GM21529 (cell line): Measurements from ENCODE around the gene OR4C45.
"Not testable (repeated sequence)": the region's sequence is repeated elsewhere in the genome, so short reads cannot be mapped to it uniquely, and the experiment has no call there.

ENCODE experiments used
- ATAC-seq: cut with Tn5 transposase; IDR thresholded peaks from one replicate; pipeline ENCODE4 v1.9.1; 2021; ENCODE audit not compliant: unreplicated experiment

Gene OR4C45

GRCh38 chr11:50032574-50032973, at the start of gene OR4C45:
TSS of gene OR4C45 (plus strand) at chr11:50032874.
- no peak for ATAC-seq

- no peak for ATAC-seq
These were observed 37.1 kb upstream of the OR4C45 start for GRCh38 chr11:49995565-49995964.

- no peak for ATAC-seq
These were observed 2.5 kb upstream of the OR4C45 start for GRCh38 chr11:50030193-50030592.

GRCh38 chr11:50036239-50036638, 3.6 kb downstream of the OR4C45 start:
- not testable (repeated sequence) for ATAC-seq

- no peak for ATAC-seq
These were observed 4.6 kb downstream of the OR4C45 start for GRCh38 chr11:50037251-50037650.

- no peak for ATAC-seq
These were observed 12.0 kb downstream of the OR4C45 start for GRCh38 chr11:50044647-50045046.

GRCh38 chr11:50063056-50063455, 30.4 kb downstream of the OR4C45 start:
- ATAC-seq = not testable (repeated sequence)

GRCh38 chr11:50070389-50070788, 37.7 kb downstream of the OR4C45 start:
- ATAC-seq = no peak

- ATAC-seq = no peak
These were observed 39.0 kb downstream of the OR4C45 start for GRCh38 chr11:50071584-50072225.

- ATAC-seq = no peak
These were observed 39.8 kb downstream of the OR4C45 start for GRCh38 chr11:50072226-50073112.

GRCh38 chr11:50073113-50074105, 40.7 kb downstream of the OR4C45 start:
- ATAC-seq = no peak

- no peak for ATAC-seq
These were observed 41.5 kb downstream of the OR4C45 start for GRCh38 chr11:50074161-50074560.

GRCh38 chr11:50075856-50076255, 43.2 kb downstream of the OR4C45 start:
- ATAC-seq = no peak

GRCh38 chr11:50077526-50077925, 44.9 kb downstream of the OR4C45 start:
- no peak for ATAC-seq

- ATAC-seq = no peak
These were observed 45.3 kb downstream of the OR4C45 start for GRCh38 chr11:50078001-50078400.

- not testable (repeated sequence) for ATAC-seq
These were observed 46.3 kb downstream of the OR4C45 start for GRCh38 chr11:50078946-50079345.

- ATAC-seq = no peak
These were observed 47.6 kb downstream of the OR4C45 start for GRCh38 chr11:50080256-50080655.
